Activated T-cell treated with anti-CD3 and anti-CD28 coated beads for 4 hours (primary cell): ENCODE data around the gene MBD5.

Experiments used
- DNase-seq: peaks from one replicate; pipeline ENCODE4 v3.0.0-alpha.2; 2020

Gene MBD5

GRCh38 chr2:148026573-148026972 is 5.7 kb downstream of the MBD5 start:
- DNase-seq, result no peak

DNA sequence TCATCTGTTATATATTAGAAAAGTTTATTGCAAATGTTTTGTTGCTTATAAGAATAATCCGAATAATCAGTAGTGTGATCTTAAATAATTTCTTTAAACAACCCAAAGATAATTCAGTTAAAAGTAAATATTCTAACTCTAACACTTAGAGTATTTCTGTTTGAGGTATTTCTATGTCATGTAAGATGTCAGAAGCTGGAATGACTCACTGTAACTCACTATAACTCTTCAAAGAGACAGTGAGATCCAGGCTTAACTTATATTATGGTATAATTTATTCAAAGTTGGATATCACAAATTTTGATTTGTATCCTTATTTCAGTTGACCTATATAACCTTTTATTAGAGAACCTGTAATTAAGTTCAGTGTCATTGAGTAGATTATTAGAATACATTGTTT is 6.9 kb downstream of the MBD5 start:
- no peak for DNase-seq

DNA sequence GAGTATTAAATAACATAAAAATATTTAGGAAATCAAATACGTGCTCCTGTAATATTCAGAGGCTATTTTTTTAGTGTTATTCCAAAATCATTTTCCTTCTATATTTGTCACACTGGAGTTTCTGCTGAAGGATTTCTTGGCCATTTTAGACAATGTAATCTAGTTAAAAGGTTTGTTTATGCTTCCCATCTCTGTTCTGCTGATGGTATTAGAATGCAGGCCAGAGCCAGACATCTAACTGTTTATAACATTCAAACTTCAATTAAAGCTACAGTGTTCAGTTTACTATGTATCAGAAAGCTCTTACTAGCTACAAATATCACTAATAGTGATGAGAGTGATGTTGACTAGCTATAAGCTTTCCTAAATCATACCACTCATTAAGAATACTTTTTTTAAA is 7.9 kb downstream of the MBD5 start:
- no peak for DNase-seq

DNA sequence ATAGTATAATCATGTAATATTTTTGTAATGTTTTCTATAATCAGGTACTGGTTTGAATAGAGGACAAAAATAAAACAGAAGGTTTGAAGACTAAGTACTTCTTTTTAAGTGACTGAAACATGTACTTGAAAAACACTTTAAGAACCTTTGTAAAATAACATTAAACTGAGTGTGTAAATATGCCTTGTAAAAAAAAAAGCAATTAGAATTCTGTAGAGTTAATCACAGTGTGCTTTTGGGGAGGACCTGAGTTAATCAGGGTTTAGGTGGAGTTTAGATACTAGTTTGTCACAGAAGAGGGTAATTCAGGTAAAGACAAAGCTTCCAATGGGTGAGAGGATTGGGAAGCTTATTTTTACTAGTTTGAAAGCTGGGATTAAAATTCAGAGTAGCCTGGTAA is 10.3 kb downstream of the MBD5 start:
- no peak for DNase-seq

DNA sequence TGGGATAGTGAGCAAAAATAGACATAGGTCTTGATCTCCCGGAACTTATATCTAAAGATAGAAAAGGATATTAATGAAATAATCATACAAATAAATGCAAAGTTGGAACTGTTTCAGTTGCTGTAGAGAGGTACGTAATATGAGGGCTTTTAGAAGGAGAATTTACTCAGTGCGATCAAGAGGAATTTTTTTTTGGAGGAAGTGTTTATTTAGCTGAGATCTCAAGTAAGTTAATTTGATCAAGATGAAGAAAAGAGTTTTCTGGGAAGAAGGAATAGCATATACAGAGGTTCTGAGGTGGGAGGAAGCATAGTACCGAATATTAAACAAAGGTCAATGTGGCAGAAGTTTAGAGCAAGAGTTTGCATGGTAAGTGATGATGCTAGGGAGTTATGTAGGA is 11.3 kb downstream of the MBD5 start:
- DNase-seq, result no peak

- no peak for DNase-seq
Measured at GRCh38 chr2:148039783-148040182, 18.9 kb downstream of the MBD5 start.

DNA sequence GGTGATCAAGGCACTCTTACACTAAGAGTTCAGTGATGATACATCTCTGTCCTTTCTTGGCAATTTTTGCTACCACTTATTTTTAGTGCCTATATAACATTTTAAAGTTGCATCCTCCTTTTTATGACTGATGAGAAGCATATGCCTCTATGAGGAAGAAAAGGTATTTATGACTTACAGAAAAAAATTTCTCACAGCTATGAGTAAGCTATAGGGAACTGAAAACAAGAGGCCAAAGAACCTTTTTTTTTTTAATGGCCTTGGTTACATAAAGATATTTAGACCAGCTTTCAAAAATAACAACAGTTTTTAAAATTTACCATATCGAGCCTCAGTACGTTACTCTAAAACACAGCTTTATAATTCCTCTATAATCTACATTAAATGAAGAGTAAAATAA is 21.3 kb downstream of the MBD5 start:
- DNase-seq, result no peak

- no peak for DNase-seq
Measured at GRCh38 chr2:148044322-148044721, 23.4 kb downstream of the MBD5 start.

DNA sequence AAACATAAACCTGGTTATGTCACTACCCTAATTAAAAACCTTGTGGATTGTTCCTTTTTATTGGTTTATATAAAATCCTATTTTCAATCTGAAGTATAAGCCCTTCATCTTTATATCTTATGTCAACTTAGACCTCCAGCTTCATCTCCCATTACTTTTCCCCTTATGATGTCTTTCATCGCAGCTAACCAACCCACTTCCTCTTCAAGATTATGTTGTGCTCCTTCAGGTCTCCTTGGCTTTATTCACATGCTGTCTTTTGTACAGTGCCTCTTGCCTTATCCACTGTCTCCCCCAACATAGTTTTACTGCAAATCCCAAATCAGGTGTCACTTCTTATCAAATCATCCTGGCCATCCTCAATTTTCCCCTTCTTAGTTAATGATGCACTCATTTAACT is 25.9 kb downstream of the MBD5 start:
- DNase-seq, result no peak

- DNase-seq, result no peak
Measured at GRCh38 chr2:148048475-148049221, 27.8 kb downstream of the MBD5 start.

DNA sequence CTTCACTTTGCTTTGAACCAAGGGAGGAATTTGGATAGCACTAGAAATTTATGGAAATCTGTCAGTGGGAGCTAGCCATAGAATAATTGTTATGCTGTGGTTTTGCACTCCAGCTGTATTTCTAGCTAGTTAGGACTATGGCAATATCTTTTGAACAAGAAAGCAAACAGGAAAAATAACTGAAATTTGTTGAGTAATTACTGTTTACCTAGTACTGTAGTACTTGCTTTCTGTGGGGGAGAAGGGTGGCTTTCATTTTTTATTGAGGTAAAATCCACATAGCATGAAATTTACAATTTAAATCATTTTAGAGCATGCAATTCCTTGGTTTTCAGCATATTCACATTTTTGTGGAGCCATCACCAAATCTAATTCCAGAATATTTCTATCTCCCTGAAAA is 28.4 kb downstream of the MBD5 start:
- no peak for DNase-seq

DNA sequence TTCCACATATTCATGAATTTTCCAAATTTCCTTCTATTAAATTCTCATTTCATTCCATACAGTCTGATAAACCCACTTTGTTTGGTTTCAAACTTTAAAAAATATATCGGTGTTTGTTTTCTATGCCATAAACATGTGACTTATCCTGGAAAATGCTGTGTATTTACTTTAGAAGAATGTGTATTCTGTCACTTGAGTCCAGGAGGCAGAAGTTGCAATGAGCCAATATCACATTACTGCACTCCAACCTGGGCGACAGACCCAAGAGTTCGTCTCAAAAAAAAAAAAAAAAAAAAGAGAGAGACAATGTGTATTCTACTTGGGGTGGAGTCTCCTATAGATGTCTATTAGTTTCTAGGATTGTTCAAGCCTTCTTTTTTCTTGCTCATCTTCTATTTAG is 31.8 kb downstream of the MBD5 start:
- DNase-seq, result no peak

DNA sequence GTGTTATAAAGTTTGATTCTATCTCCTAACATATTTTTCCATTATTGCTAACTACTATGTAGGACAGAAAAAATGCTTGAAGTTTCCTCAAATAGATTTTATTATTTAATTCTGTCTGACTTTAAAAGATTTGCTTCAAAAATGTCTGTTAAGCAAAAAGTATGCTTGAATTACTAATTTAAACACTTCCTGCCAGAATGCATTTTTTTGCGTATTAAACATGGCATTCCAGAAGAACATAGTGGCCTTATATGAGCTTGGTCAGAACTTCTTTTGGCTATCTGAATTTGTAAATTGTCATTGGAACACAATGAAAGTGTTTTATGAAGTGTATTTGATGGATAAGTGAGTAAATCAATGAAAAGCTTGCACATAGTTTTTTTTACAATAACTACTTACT is 37.8 kb downstream of the MBD5 start:
- DNase-seq, result no peak

DNA sequence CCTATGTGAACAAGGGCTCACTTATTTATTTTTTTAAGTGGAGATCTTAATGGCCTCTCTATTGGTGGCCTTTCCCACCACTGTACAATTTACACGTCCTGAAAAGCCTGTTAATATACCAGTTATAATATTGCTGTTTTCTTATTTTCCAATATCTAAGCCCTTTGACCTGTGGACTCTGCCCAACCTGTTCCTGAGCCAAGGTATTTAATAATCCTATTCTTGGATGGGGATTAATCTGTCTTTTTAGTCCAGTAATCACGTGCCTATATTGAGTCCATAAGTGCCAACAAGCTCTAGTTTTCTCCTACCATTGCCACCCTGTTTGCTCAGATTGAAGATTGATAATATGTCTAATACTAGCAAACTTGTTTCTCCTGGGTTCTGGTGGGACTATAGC is 42.7 kb downstream of the MBD5 start:
- no peak for DNase-seq

- DNase-seq, result no peak
Measured at GRCh38 chr2:148065936-148066335, 45.0 kb downstream of the MBD5 start.

- DNase-seq, result no peak
Measured at GRCh38 chr2:148067801-148068200, 46.9 kb downstream of the MBD5 start.

DNA sequence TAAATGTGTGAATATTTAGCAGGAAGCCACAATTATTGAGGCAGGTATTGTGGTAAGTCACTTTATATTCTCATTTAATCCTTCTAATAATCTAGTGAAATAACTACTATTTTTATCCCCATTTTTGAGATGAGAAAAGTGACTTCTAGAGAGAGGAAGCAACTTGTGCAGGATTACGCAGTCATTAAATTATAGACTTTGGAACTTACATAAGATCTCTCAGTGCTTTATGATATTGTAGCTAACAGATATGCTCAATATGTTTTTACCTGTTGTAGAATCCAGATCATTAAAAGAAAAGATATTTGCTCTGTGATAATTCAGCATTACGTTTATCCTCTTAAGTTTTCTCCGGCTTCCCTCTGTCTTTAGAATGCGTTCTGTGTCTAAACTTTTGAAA is 50.5 kb downstream of the MBD5 start:
- DNase-seq, result no peak

GRCh38 chr2:148096012-148096411 is 75.1 kb downstream of the MBD5 start:
- DNase-seq, result no peak

DNA sequence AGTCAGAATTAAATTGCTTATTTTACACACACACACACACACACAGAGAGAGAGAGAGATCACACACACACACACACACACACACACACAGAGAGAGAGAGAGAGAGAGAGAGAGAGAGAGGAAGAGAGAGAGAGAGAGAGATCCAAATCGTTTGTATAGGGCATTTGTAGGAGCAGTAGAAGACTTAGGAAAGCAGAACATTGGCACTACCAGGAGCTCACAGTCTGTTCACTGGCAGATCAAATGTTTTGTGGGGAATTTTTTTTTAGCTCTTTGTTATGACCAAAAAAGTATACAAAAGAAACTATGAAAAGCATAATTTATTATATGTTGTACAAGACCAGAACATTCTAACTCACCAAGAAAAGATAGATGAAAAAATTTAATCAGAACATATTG is 81.8 kb downstream of the MBD5 start:
- no peak for DNase-seq

DNA sequence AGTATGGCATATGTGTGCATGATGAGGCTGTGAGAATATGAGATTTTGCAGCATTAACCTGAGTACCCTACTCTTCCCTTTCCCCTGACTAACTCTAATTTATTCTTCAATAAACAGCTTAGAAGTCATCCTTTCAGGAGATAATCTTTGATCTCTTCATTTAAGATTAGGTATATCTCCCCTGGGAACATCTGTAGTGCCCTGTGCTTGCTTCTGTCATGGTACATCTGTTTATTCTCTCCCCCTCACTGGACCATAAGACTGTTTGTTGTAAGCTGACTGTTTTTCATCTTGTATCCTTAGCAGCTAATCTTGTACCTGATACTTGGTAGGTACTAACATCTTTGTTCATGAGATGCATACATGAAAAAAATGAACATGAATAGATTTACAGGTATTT is 83.1 kb downstream of the MBD5 start:
- DNase-seq, result no peak

DNA sequence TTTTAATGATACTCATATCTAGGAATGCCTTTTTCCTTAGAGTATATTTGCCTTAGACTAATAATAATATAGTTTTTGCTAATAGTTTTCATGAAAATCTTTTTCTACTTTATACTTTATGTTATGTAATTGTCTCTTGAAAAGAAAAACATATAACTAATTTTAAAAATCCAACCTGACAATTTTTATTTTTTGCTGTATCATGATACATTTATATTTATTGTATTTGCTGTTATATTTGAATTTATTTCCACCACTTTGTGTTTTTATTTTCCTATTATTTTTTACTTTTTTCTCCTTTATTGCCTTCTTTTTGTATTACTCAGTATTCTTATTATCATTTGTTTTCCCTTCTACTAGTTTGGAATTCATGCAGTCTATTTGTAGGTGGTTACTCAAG is 85.4 kb downstream of the MBD5 start:
- no peak for DNase-seq

DNA sequence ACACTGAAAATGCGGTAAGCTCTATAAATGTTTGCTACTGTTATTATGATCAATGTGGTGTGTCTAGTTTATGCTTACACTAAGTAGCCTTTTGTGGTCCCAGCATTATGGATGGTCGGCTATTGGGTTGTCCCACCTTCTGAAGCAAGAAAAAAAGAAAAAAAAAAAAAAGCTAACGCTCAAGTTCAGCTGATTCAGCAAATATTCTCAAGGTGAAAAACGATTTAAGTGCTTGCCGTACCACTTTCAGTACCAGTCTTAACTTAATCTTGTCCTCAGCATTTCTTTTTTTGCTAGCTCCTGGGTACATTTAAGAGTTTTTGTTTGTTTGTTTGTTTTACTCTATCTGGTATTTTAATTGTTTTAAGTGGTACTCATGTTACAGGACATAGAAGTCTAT is 87.5 kb downstream of the MBD5 start:
- no peak for DNase-seq

DNA sequence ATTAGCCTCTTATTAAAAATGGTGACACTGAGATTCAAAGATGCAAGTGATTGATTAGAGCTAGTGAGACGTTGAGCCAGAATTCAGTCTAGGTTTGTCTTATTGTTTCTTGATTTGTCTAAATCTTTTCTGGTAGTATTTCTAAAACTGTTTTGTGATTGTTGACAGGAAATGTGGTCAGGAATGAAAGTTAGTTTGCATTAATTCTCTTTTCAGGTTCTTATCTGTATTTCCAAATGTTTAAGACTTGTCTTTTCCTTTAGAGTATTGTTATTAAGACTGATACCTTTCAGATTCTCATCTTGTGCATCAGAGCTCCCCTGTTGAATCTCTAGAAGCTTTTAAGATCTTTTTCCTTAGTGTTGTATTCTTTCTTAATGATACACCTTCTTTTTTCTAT is 89.3 kb downstream of the MBD5 start:
- DNase-seq, result no peak

- no peak for DNase-seq
Measured at GRCh38 chr2:148122788-148123187, 101.9 kb downstream of the MBD5 start.

GRCh38 chr2:148124271-148124670 is 103.4 kb downstream of the MBD5 start:
- no peak for DNase-seq

DNA sequence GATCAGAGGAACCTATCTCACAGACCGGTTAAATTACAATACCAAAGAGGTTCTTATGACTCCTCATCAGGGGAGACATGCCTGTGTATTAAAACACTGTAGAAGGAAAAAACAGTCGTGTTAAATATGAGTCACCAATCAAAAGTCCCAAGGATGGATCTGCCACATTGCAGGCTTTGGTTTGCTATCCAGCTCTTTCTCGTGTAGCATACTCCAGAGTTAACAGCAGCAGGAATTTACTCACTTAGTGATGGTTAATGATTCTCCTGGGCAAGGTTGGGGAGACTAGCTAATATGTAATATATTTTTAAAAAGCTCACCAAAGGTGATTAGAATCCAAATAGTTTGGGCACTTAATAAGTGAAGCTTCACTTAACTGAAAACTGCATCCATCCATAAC is 109.7 kb downstream of the MBD5 start:
- no peak for DNase-seq
